LoVo (cell line): Measurements from ENCODE around the gene MIPEP.

ENCODE experiments used
- DNase-seq: peaks from one replicate; pipeline ENCODE4 v3.0.0-alpha.2; 2016; ENCODE audit warnings: low spot score

Gene MIPEP

DNA sequence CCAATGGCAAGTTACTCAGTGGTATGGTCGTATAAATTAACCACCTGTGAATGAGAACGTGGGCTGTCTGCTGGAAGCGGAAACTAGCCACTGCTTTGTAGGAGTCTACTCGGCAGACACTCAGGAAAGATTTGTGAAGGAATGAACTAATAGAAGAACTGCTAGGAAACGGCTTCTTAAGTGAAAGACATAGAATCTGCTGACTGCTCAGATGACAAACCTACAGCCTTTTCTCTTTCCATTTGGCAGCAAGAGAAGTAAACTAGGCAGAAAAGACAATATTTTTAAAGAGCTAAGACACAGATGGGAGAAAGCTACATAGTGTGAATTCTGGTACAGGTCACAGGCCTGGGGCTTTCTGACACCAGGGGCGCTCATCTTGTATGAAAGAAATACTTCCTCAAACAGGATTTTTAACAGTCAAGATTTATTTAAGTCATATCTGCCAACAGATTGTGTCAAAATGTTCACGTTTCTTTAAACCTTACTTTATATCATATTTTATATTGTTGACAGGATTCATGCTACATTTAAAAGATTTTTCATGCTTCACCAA, 78.4 kb downstream of the MIPEP start:
- DNase-seq: no peak

GRCh38 chr13:23808803-23809202, 80.4 kb downstream of the MIPEP start:
- DNase-seq: no peak

GRCh38 chr13:23806874-23807526, 82.2 kb downstream of the MIPEP start:
- DNase-seq: no peak

GRCh38 chr13:23805821-23806220, 83.4 kb downstream of the MIPEP start:
- no peak for DNase-seq

GRCh38 chr13:23805122-23805521, 84.1 kb downstream of the MIPEP start:
- no peak for DNase-seq

DNA sequence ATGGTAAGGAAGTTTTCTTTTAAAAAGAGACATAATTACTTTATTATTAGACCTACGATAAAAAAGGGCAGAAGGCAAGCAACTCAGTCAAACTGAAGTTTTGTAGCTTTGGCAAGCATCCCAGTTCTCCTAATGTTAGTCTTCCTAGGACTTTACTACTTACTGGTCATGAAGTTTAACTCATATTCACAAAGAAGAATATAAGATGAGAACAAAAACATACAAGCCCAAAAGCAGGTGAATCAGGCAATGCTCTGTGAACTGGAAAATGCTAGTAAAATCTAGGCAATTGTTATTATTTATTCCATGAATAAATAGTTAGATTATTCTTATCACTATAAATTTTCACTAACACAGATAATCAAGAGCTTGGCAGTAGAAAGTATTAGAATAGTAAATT, 85.0 kb downstream of the MIPEP start:
- no peak for DNase-seq

DNA sequence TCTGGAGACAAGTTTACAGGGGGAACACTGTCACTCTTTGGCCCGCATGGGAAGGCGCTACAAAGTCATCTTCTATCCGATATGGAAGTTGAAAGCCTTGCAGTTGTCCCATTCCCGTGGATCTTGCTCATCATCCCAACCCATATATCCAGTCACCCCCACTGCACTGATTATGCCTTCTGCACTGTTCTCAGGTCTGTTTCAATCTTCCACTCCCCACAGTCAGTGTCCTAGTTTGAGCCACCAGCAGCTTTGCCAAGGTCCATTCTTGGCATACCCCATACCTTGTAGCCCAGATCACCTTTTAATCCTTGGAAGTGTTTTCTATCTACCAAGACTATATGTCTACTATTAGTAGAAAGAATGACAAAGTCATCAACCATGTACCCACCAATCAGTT, 88.1 kb downstream of the MIPEP start:
- no peak for DNase-seq

DNA sequence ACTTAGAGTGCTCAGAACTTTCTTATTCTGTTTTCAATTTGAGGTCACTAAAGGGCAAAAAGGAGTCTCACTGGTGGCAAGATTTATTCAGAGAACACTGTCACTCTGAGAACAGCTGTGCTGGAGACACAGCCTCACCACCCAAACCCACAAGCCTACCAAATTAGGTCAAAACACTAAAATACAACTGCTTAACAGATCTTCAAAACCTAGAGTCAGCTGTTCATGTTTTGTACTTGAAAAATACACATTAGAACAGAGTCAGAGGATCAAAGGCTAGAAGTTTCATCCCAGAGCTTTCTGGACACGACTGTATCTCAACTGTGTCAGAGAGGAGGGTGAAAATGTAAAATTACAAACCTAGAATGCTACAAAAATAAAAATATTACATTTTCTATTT, 89.3 kb downstream of the MIPEP start:
- no peak for DNase-seq

DNA sequence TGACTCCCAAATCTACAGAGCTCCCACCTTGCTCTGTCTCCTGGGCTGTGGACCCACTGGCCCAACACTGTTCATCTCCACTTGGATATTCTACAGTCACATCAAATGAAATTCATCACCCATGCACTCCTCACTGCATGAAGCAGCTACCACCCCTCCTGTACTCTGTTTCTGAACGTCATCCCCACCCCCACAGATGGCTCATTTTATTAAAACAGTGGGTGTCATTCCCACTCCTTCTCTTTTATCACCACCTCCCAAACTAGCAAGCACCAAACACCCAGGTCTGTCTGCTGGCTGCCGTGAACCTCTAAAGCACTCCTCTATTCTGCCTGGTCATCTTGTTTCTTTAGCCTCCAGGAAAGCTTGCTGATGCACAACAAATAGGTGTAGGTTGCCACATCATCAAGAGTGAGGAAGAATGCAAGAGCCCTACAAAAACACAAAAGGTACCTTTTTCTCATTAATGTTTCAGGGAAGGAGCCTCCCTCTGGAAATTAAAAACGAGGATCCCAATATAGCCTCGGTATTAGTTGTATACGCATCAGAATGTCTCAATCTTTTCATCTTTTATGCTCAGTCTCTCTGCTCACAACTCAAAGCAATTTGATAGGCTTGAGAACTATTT, 91.8 kb downstream of the MIPEP start:
- no peak for DNase-seq

GRCh38 chr13:23796551-23796950, 92.6 kb downstream of the MIPEP start:
- no peak for DNase-seq

DNA sequence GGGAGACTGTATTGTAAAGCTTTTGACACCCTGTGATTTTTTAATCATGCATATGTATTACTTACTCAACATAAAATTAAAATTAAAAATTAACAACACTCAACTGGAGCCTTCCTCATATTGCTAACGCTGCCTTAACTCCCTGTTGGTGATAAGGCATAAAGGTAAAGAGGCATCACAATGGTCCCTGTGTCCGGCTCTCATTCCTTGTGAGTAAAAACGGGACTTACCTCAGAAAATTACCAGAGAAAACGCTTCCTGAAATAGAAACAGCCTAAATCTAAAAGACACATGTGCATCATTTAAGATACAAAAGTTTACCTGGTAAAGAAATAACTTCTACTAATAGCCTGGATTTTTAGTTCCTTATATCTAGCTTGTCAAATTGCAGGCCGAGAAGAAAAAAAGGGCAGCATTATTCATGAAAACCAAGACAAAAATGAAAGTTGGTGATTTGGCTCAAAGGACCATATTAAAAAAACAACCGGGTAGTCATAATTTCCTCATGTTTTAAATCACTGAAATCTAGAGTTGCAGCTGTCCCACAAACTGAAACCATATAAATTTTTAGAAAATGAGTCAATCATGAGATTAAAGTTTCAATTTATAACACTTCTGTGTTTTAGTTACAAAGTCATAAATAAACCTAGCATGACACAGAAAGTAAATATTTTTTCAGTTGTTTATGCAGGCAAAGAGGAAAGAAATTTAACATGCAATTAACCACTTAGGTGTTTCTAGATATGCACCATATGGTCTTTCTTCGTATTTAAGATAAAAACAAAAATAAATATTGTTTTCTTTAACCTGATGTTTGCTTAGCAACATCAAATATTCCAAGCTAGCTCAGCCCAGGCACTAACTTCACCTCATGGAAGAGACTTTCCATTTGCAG, 94.7 kb downstream of the MIPEP start:
- peak; percentile 66 for DNase-seq

GRCh38 chr13:23793711-23794110, 95.5 kb downstream of the MIPEP start:
- no peak for DNase-seq

DNA sequence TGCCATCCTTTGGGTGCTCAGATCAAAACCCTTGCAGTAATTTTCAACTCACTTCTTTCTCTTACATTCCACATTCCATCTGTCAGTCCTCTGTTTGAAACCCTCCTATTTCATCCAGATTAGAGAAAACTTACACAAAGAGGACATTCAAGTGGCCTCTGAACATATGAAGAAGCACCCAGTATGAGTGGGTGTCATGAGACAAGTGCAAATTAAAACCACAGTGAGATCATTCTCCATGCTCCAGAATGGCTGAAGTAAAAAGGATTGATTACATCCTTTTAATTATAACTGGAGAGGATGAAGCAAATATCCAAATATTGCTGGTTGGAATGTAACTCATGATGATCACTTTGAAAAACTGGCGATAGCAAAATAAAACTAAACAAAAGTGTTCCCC, 96.5 kb downstream of the MIPEP start:
- no peak for DNase-seq

DNA sequence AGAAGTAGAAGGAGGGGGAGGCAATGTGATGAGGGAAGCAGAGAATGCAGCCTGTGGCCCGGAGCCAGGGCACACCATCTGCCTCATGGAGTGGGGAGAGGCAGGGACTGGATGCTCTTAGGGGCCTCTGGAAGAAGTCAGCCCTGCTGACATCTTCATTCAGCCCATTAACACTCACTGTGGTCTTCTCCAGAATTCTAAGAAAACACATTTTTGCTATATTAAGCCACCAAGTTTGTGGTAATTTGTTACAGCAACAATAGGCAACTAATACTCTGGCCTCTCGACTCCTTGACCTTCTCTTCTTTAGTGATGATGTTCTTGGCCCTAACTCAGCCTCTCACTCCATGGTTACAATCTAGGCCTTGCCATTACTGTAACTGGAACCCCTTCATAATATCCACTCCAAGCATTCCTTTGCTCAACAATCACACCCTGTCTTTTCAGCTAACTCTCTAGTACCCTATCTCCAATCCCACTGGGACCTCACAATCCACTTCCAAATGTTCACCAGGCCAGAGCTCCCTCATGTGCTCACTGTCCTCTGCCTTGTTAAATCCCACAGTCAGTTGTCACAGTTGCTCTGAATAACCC, 98.5 kb downstream of the MIPEP start:
- no peak for DNase-seq

- DNase-seq: no peak
Measured at GRCh38 chr13:23789576-23790346, 99.4 kb downstream of the MIPEP start.

DNA sequence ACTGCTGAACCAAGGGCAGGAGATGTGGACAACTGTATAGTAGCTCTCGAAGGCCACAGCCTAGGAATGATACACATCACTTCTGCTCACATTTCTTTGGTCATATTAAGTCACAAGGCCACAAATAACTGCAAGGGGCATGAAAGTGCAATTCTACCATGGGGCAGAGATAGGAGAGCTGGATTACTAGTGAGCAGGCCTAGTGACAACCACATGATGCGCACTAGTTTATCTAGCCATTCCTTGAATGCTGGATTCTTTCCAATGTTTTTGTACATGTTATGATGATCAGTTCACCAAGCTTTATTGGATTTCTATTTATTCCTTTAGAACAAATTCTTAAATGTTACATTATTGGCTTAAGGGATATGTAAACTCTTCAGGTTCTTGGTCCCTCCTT, 100.7 kb downstream of the MIPEP start:
- DNase-seq: no peak

DNA sequence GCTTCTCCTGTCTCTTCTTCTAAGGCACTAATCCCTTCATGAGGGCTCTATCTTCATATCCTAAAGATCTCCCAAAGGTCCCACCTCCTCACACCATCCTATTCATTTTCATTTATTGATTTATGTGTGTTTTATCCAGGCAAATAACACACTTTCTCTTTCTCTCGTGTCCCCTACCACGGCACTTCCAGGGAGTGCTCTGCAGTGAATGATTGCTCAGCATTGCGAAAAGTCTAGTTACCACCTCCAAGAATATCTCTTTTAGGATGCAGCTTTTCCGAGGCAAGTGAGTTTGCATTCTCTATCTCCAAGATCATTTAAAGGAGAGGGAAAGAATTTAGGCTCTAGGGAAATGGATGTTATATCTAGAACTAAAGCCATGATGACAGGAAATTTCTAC, 101.7 kb downstream of the MIPEP start:
- no peak for DNase-seq

DNA sequence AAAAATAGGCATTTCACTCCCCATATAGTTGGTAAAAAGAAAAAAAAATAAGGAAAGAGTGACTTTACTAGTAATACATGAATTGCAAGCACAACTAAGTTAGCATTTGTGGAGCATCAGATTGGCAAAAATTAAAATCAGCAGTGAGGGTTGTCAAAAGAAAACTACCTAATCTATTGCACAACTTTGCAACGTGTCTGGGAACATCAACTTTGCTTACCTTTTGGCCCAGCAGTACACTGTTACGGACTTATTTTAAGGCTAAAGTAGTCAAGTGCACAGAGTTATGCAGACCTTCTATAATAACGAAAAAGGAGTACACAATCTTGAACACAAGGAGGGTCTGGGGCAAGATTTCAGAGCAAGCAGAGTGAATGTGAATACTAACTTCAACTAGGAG, 102.6 kb downstream of the MIPEP start:
- no peak for DNase-seq

- DNase-seq: no peak
Measured at GRCh38 chr13:23778879-23779278, 110.3 kb downstream of the MIPEP start.

GRCh38 chr13:23778002-23778652, 111.1 kb downstream of the MIPEP start:
- DNase-seq: no peak

GRCh38 chr13:23777575-23777870, 111.7 kb downstream of the MIPEP start:
- no peak for DNase-seq
